GM12878 (cell line): ENCODE measurements around the gene SPATA12. TPM values are rescaled to one million over a fixed set of nuclear protein-coding genes. Genes with fewer than 3 reads are reported as not detected.

Source experiments
- ATAC-seq: fragments of 200-7000 bp; cut with Tn5 transposase; 3 replicates; pipeline ENCODE4 v1.9.1; 2020; ENCODE audit warnings: mild to moderate bottlenecking, moderate library complexity
- BruUV-seq: library from RNA; stranded (reverse); fragments of 400-500 nt; replicated peaks from 2 replicates; lab custom pipeline; 2021; lab: Mats Ljungman, UMichigan
- CTCF ChIA-PET: fragments of 300-600 bp; sonication (Branson Sonifier 250); formaldehyde crosslinking; extraction: SDS; loops from one replicate; lab custom pipeline; 2021; ENCODE audit warnings: inconsistent platforms; lab: Yijun Ruan, JAX
- POLR2A ChIA-PET: fragments of 350-600 bp; formaldehyde crosslinking; extraction: SDS; loops from one replicate; lab custom pipeline; 2021; ENCODE audit warnings: inconsistent platforms; lab: Charles Lee
- RAD21 ChIA-PET: fragments of 300-600 bp; sonication (Branson Sonifier 250); formaldehyde crosslinking; loops from one replicate; lab custom pipeline; 2023; ENCODE audit warnings: antibody characterized with exemption; ENCODE audit not compliant: unreplicated experiment; lab: Charles Lee
- SMC1A ChIA-PET: fragments of 300-600 bp; sonication (Branson Sonifier 250); formaldehyde crosslinking; loops from one replicate; lab custom pipeline; 2023; ENCODE audit not compliant: unreplicated experiment, uncharacterized antibody; lab: Charles Lee
- DNase-seq: peaks from one replicate; pipeline ENCODE4 v3.0.0-alpha.2; 2011; ENCODE audit warnings: low read depth, low spot score
- FAIRE-seq: peaks from 3 replicates; lab custom pipeline; 2011; peaks lifted over from hg19 to GRCh38; lab: Jason Lieb, UNC
- H2AFZ ChIP-seq: 2 replicates; pipeline ENCODE4 v1.6.0; 2011; ENCODE audit warnings: low read depth, low read length, control low read depth; ENCODE audit not compliant: control insufficient read depth
- H3K27ac ChIP-seq: 2 replicates; pipeline ENCODE4 v1.5.1; 2011; ENCODE audit warnings: control low read depth; ENCODE audit not compliant: control insufficient read depth, insufficient read depth
- H3K27me3 ChIP-seq, 2 experiments: replicated peaks in 1 of 2; 2 replicates each; pipeline versions ENCODE4 v1.6.0 to v1.6.1; 2011; ENCODE audit warnings: low read length in 1 of 2; ENCODE audit not compliant: control insufficient read depth in 2 of 2, insufficient read depth in 2 of 2
- H3K36me3 ChIP-seq, 2 experiments: 2 replicates each; pipeline ENCODE4 v1.5.1; 2011; ENCODE audit warnings: low read length in 1 of 2; ENCODE audit not compliant: control insufficient read depth in 2 of 2, insufficient read depth in 2 of 2
- H3K4me1 ChIP-seq: 2 replicates; pipeline ENCODE4 v1.6.1; 2011; ENCODE audit warnings: mild to moderate bottlenecking, low read length, moderate library complexity, mixed read lengths; ENCODE audit not compliant: control insufficient read depth, insufficient read depth
- H3K4me2 ChIP-seq: 2 replicates; pipeline ENCODE4 v1.6.0; 2011; ENCODE audit warnings: control low read depth; ENCODE audit not compliant: control insufficient read depth, insufficient read depth
- H3K4me3 ChIP-seq: fragments of 200-600 bp; sonication (generic); 2 replicates; pipeline ENCODE4 v1.5.1; 2016
- H3K79me2 ChIP-seq: 2 replicates; pipeline ENCODE4 v1.6.0; 2011; ENCODE audit warnings: low read length; ENCODE audit not compliant: control insufficient read depth, insufficient read depth
- H3K9ac ChIP-seq: 2 replicates; pipeline ENCODE4 v1.8.0; 2011; ENCODE audit warnings: low read length, control low read depth, mixed read lengths; ENCODE audit not compliant: control insufficient read depth, insufficient read depth
- H3K9me3 ChIP-seq: replicated peaks from 3 replicates; pipeline ENCODE4 v1.5.1; 2011; ENCODE audit warnings: mild to moderate bottlenecking, low read length; ENCODE audit not compliant: control insufficient read depth, insufficient read depth
- H4K20me1 ChIP-seq: 2 replicates; pipeline ENCODE4 v1.6.0; 2011; ENCODE audit not compliant: control insufficient read depth, insufficient read depth
- CREB1 ChIP-seq: IDR thresholded peaks from 2 replicates; pipeline ENCODE4 v1.6.1; 2012; ENCODE audit warnings: low read depth, mild to moderate bottlenecking, inconsistent platforms
- EED ChIP-seq: sonication (generic); IDR thresholded peaks from 2 replicates; pipeline ENCODE4 v1.6.1; 2016; ENCODE audit warnings: antibody characterized with exemption, low read depth
- IKZF1 ChIP-seq: fragments of 450-650 bp; conservative IDR thresholded peaks from 2 replicates; pipeline ENCODE4 v1.6.1; 2017; ENCODE audit warnings: antibody characterized with exemption, mild to moderate bottlenecking
- NFIC ChIP-seq: IDR thresholded peaks from 2 replicates; pipeline ENCODE4 v1.6.1; 2012; ENCODE audit warnings: low read depth, mild to moderate bottlenecking, inconsistent platforms, low read length, moderate library complexity
- RELB ChIP-seq: fragments of 450-650 bp; IDR thresholded peaks from 2 replicates; pipeline ENCODE4 v1.6.1; 2017; ENCODE audit warnings: low read depth, mild to moderate bottlenecking, moderate library complexity
- RUNX3 ChIP-seq: IDR thresholded peaks from 2 replicates; pipeline ENCODE4 v1.6.1; 2012; ENCODE audit warnings: low read length, inconsistent platforms
- WGBS: methylation state at CpG from one replicate; pipeline ENCODE4 v1.1.6; 2016; ENCODE audit warnings: low lambda C conversion rate; ENCODE audit not compliant: insufficient replicate concordance, insufficient coverage; ENCODE audit errors: missing lambda C conversion rate; 5-methylcytosine and 5-hydroxymethylcytosine counted together
- in situ Hi-C: fragments of 300-500 bp; cut with MboI; formaldehyde crosslinking; loops from 9 replicates; pipeline ENCODE4 v1.14.3; 2018; ENCODE audit warnings: mixed read lengths
- intact Hi-C: fragments of 100-400 bp; cut with micrococcal nuclease; formaldehyde crosslinking; loops from one replicate; pipeline ENCODE4 v1.14.2; 2022; ENCODE audit not compliant: unreplicated experiment
- polyA plus RNA-seq, 11 experiments: library from polyadenylated mRNA; depleted of rRNA in 4 of 11; unstranded in 6 of 11; stranded (reverse) in 5 of 11; fragments of >200 nt; fragmentation: Nextera tagmentation in 4 of 11; fragmentation: Illumina TruSeq in 1 of 11; extraction: Ambion mirVana in 4 of 11; extraction: Trizol in 1 of 11; gene quantifications; 1 replicate in 1 of 11; 2 replicates in 10 of 11; pipeline versions ENCODE4 v1.2.1 to v1.2.3, GENCODE V29; 2011 to 2016; ENCODE audit warnings: inconsistent platforms in 2 of 11, missing spikeins in 2 of 11, low read depth in 1 of 11
- total RNA-seq, 4 experiments: library from RNA; depleted of rRNA in 3 of 4; stranded (reverse); fragments of >200 nt in 3 of 4; fragmentation: Illumina TruSeq in 1 of 4; extraction: Trizol in 1 of 4; gene quantifications; 2 replicates each; pipeline versions ENCODE4 v1.2.1 to v1.2.3, GENCODE V29; 2013 to 2021
- TF ChIP-seq, protein P1 (sequence below), 3 experiments: IDR thresholded peaks in 2 of 3; conservative IDR thresholded peaks in 1 of 3; 2 replicates each; pipeline ENCODE4 v1.5.1; 2011; ENCODE audit warnings: low read depth in 3 of 3, low read length in 3 of 3, mild to moderate bottlenecking in 3 of 3, control low read depth in 2 of 3, moderate library complexity in 2 of 3, inconsistent platforms in 1 of 3, mixed read lengths in 1 of 3; ENCODE audit not compliant: control insufficient read depth in 2 of 3, insufficient read depth in 1 of 3; ENCODE audit errors: extremely low read depth in 1 of 3

The SPATA12 gene
- total and polyA plus RNA-seq, 10 of the 15 experiments (the other 5 are each of a cell fraction or from before 2014, with no cell fraction given): 0.03 to 0.69 (median 0.37) TPM

DNA sequence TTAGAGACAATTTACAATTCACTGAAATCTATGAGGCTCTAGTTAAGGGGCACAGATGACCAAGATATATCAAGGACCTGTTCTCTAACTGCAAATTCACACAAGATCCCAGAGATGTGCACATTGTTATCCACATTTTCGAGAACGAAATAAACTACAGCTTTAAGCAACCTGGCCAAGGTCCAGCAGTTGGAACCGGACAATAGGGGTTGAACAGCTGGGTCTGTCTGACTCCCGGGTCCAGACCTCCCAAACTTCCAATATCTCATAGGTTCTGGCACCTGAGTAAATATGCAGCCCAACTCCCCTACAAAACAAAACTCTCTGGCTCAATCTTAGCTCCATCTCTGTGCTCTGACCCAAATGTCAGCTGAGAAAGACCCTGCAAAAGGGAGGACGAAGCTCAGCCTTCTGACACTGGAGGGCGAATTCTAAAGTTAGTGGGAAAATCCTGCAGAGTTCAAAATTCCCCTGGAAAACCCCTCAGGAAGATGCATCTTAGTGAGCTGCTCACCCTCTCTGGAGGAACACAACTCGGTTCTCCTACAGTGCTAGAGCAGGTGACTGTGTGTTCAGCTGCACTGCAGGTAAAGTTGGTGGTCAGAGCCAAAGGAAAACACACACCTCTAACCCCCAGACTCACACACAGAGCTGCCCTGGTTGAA is 14.2 kb upstream of the SPATA12 start:
- no peak overlapping the region for H3K4me3 ChIP-seq
- no peaks in the 10 kb centered on the region for H3K79me2 ChIP-seq
- ChIA-PET RAD21 (interaction anchor here (0.7 to 1.1 kb wide), 4 partner anchors 32 to 351 kb away, joined by 3 read pairs; no protein-coding TSS in a partner anchor), SMC1A (interaction anchor here (0.5 to 3.1 kb wide), 9 partner anchors 11 to 800 kb away, joined by 3 to 7 read pairs (median 4); no protein-coding TSS in a partner anchor), POLR2A (interaction anchor here (0.6 to 1.2 kb wide), 6 partner anchors 10 to 1150 kb away, joined by 3 to 6 read pairs (median 3); no protein-coding TSS in a partner anchor), CTCF (interaction anchor here (0.7 to 1.7 kb wide), 8 partner anchors 13 to 56 kb away, joined by 3 to 6 read pairs (median 4); no protein-coding TSS in a partner anchor)
- BruUV-seq: no TSS peak
- peaks cover 11% of the 10 kb centered on the region for H3K4me1 ChIP-seq
- intact Hi-C loops: loop anchor here (2.0 kb wide), 1 partner anchor 23 kb away; no protein-coding TSS in a partner anchor
- peak overlapping the region; percentile 41 for H3K4me2 ChIP-seq
- no peaks in the 10 kb centered on the region for H3K9me3 ChIP-seq
- in situ Hi-C loops: no loop called here
- TF ChIP-seq NFIC (0 out of 2 replicates have a peak, but pooled peaks have one; percentile 16), CREB1 (no peak), IKZF1 (peak; percentile 20; the same call in 1 of the 2 replicates), EED (peak; percentile 56), RUNX3 (0 out of 2 replicates have a peak, but pooled peaks have one; percentile 22), RELB (0 out of 2 replicates have a peak, but pooled peaks have one; percentile 33)
- TF ChIP-seq, protein P1, sequence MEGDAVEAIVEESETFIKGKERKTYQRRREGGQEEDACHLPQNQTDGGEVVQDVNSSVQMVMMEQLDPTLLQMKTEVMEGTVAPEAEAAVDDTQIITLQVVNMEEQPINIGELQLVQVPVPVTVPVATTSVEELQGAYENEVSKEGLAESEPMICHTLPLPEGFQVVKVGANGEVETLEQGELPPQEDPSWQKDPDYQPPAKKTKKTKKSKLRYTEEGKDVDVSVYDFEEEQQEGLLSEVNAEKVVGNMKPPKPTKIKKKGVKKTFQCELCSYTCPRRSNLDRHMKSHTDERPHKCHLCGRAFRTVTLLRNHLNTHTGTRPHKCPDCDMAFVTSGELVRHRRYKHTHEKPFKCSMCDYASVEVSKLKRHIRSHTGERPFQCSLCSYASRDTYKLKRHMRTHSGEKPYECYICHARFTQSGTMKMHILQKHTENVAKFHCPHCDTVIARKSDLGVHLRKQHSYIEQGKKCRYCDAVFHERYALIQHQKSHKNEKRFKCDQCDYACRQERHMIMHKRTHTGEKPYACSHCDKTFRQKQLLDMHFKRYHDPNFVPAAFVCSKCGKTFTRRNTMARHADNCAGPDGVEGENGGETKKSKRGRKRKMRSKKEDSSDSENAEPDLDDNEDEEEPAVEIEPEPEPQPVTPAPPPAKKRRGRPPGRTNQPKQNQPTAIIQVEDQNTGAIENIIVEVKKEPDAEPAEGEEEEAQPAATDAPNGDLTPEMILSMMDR (IDR thresholded peaks at IDR 0.05 in 2 of 3, conservative IDR thresholded peaks at IDR 0.05 in 1 of 3; ENCODE audit: control insufficient read depth in 2 of 3, extremely low read depth in 1 of 3, insufficient read depth in 1 of 3, low read depth in 3 of 3, low read length in 3 of 3): no peak
- ATAC-seq: peak; percentile 49
- no peaks in the 10 kb centered on the region for H3K36me3 ChIP-seq
- no peak for DNase-seq
- H3K27ac ChIP-seq: no peak overlapping the region
- 19% methylated on average over 7 of the region's 7 CpGs for WGBS
- FAIRE-seq: no peak
- H2AFZ ChIP-seq: peak overlapping the region; percentile 24; the same call in 1 of the 2 replicates
- H3K9ac ChIP-seq: no peak overlapping the region
- no peaks in the 10 kb centered on the region for H3K27me3 ChIP-seq
- H4K20me1 ChIP-seq: no peaks in the 10 kb centered on the region
